Common myeloid progenitor, CD34-positive (primary cell): ENCODE data around the gene STAT6.
A peak's percentile ranks its signal among the peaks of the same experiment; 100 is the strongest.
"Not testable (repeated sequence)": the region's sequence is repeated elsewhere in the genome, so short reads cannot be mapped to it uniquely, and the experiment has no call there.

ENCODE experiments used
- CTCF ChIA-PET: fragments of 350-600 bp; sonication (Branson Sonifier 250); formaldehyde crosslinking; loops from one replicate; lab custom pipeline; 2021; ENCODE audit warnings: antibody characterized with exemption; lab: Charles Lee
- POLR2A ChIA-PET: fragments of 350-600 bp; sonication (Branson Sonifier 250); formaldehyde crosslinking; loops from one replicate; lab custom pipeline; 2021; ENCODE audit warnings: antibody characterized with exemption; lab: Charles Lee
- DNase-seq, 3 donors: peaks; one replicate each; pipeline versions ENCODE4 v3.0.0 to v3.0.0-alpha.2; 2013
- H3K27ac ChIP-seq, 2 experiments: 1 replicate in 1 of 2; 2 replicates in 1 of 2; pipeline ENCODE4 v1.7.0; 2013; ENCODE audit warnings: inconsistent platforms in 2 of 2, low read length in 2 of 2, mild to moderate bottlenecking in 2 of 2, low read depth in 1 of 2, moderate library complexity in 1 of 2; ENCODE audit not compliant: severe bottlenecking in 2 of 2, insufficient read depth in 1 of 2, poor library complexity in 1 of 2
- H3K27me3 ChIP-seq, 5 experiments: replicated peaks in 2 of 5; 1 replicate in 3 of 5; 2 replicates in 2 of 5; pipeline versions ENCODE4 v1.6.1 to v1.7.0; 2013; ENCODE audit warnings: low read length in 4 of 5, mild to moderate bottlenecking in 2 of 5, moderate library complexity in 2 of 5, inconsistent platforms in 1 of 5; ENCODE audit not compliant: insufficient read depth in 5 of 5, control insufficient read depth in 4 of 5
- H3K36me3 ChIP-seq, 4 experiments: 1 replicate in 2 of 4; 2 replicates in 2 of 4; pipeline versions ENCODE4 v1.6.1 to v1.7.0; 2013; ENCODE audit warnings: low read length in 3 of 4, control low read depth in 1 of 4, mild to moderate bottlenecking in 1 of 4; ENCODE audit not compliant: control insufficient read depth in 4 of 4, insufficient read depth in 4 of 4
- H3K4me1 ChIP-seq, 4 experiments: 1 replicate in 3 of 4; 2 replicates in 1 of 4; pipeline versions ENCODE4 v1.6.1 to v1.7.1; 2013; ENCODE audit warnings: low read length in 3 of 4, mild to moderate bottlenecking in 3 of 4, control low read depth in 1 of 4, inconsistent platforms in 1 of 4, moderate library complexity in 1 of 4; ENCODE audit not compliant: control insufficient read depth in 4 of 4, insufficient read depth in 4 of 4; ENCODE audit errors: control extremely low read depth in 1 of 4
- H3K4me3 ChIP-seq, 7 experiments: 1 replicate in 4 of 7; 2 replicates in 3 of 7; pipeline versions ENCODE4 v1.5.1 to v1.7.0; 2013; ENCODE audit warnings: mild to moderate bottlenecking in 7 of 7, low read length in 6 of 7, moderate library complexity in 6 of 7, inconsistent platforms in 2 of 7, low read depth in 2 of 7, control low read depth in 1 of 7; ENCODE audit not compliant: insufficient read depth in 4 of 7, control insufficient read depth in 1 of 7; ENCODE audit errors: extremely low read depth in 1 of 7
- H3K9me3 ChIP-seq, 5 experiments: 1 replicate in 4 of 5; 2 replicates in 1 of 5; pipeline versions ENCODE4 v1.6.1 to v1.7.1; 2013; ENCODE audit warnings: low read length in 4 of 5, mild to moderate bottlenecking in 2 of 5, inconsistent platforms in 1 of 5, low read depth in 1 of 5, moderate library complexity in 1 of 5; ENCODE audit not compliant: control insufficient read depth in 4 of 5, insufficient read depth in 2 of 5; ENCODE audit errors: control extremely low read depth in 1 of 5
- WGBS: methylation state at CpG from one replicate; pipeline ENCODE4 v1.1.5; 2013; ENCODE audit not compliant: insufficient coverage; 5-methylcytosine and 5-hydroxymethylcytosine counted together

STAT6 gene

DNA sequence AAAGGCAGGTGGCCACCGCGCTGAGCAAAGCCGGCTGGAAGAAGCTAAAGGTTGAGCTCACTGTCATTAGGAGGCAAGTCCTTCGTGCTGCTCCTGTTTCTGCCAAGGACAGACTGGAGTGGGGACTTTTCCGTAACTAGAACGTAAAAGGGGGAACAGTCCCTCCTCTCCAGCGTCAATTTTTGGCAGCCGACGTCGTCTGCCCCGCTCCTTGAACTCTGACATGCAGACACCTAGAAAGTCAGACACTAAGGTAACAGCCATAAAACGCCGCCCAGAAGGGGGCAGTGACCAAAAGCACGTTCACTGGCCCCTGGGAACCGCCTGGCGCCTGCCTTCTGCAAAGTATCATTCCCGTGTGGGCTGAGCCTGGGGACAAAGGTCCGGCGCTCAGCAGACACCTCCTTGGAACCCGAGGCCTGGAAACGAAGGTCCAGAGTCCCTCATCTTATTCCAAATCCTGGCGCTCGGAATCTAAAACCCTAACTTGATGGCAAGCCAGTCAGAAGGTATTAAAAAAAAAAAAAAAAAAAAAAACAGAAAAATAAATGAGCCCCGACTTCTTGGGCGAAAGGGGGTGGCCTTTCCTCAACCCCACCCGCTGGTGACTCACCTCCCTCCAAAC is 16.1 kb upstream of the STAT6 start:
- 4% methylated on average over 24 of the region's 26 CpGs for WGBS
- peak overlapping the region in 4 of 7 experiments; percentile 21 to 83 (median 72) for H3K4me3 ChIP-seq
- no peak overlapping the region for H3K27ac ChIP-seq
- DNase-seq: peak; percentile 42 to 73 (median 64)
- peaks cover 0 to 40% (median 20%) of the 10 kb centered on the region in 5 experiments for H3K27me3 ChIP-seq
- no peaks in the 10 kb centered on the region for H3K9me3 ChIP-seq
- POLR2A ChIA-PET: interaction anchor here (0.7 kb wide), 1 partner anchor 47 kb away, joined by 3 read pairs; no protein-coding TSS in a partner anchor
- H3K4me1 ChIP-seq: peaks cover 0 to 23% (median 18%) of the 10 kb centered on the region in 4 experiments
- CTCF ChIA-PET: interaction anchor here (0.8 to 19.8 kb wide), 11 partner anchors 8 to 60 kb away, joined by 3 to 399 read pairs (median 12); partner anchors contain the start of genes LRP1-AS and STAT6
- no peaks in the 10 kb centered on the region for H3K36me3 ChIP-seq

DNA sequence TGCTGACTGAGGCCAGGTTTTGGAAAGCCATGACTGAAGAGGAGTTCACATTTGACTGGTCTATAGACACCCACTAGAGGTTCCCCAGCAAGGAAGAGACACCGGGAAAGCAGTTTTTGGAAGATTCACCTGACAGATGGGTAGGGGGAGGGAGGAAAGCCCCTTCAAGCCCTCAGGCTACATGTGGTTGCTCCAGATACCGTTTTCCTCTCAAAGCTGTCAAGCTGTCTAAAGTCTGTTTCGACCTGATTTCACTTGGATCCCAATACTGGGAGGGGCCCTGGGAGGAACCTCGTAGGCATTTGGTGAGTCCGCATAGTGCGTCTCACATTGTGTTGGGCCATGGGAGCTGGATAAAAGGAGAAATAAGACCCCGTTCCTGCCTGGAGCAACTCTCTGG is 15.4 kb upstream of the STAT6 start:
- Histone ChIP-seq H3K4me1 (peaks cover 0 to 23% (median 18%) of the 10 kb centered on the region in 4 experiments), H3K27me3 (peaks cover 0 to 40% (median 15%) of the 10 kb centered on the region in 5 experiments), H3K36me3 (no peaks in the 10 kb centered on the region), H3K27ac (no peak overlapping the region), H3K4me3 (no peak overlapping the region), H3K9me3 (no peaks in the 10 kb centered on the region)
- ChIA-PET POLR2A (interaction anchor here (0.7 kb wide), 1 partner anchor 48 kb away, joined by 3 read pairs; no protein-coding TSS in a partner anchor), CTCF (interaction anchor here (1.0 to 19.8 kb wide), 10 partner anchors 8 to 61 kb away, joined by 3 to 399 read pairs (median 16); partner anchors contain the start of genes LRP1-AS and STAT6)
- peak in 1 of 3 donors; percentile 29 for DNase-seq
- 56% methylated on average over 7 of the region's 7 CpGs for WGBS

- H3K9me3 ChIP-seq: no peaks in the 10 kb centered on the region
- H3K36me3 ChIP-seq: no peaks in the 10 kb centered on the region
- POLR2A ChIA-PET: no interaction called here
- CTCF ChIA-PET: interaction anchor here (0.6 to 19.8 kb wide), 11 partner anchors 11 to 139 kb away, joined by 3 to 399 read pairs (median 19); partner anchors contain the start of genes LRP1-AS and STAT6
- peaks cover 0 to 40% (median 15%) of the 10 kb centered on the region in 5 experiments for H3K27me3 ChIP-seq
- H3K4me1 ChIP-seq: peaks cover 0 to 23% (median 18%) of the 10 kb centered on the region in 4 experiments
- no peak overlapping the region for H3K4me3 ChIP-seq
- no peak for DNase-seq
- WGBS: 96% methylated on average over 6 of the region's 11 CpGs
- H3K27ac ChIP-seq: no peak overlapping the region
These were observed 14.9 kb upstream of the STAT6 start for GRCh38 chr12:57126061-57126460.

- WGBS: 12% methylated on average over 6 of the region's 10 CpGs
- ChIA-PET CTCF (interaction anchor here (0.6 to 19.8 kb wide), 29 partner anchors 9 to 365 kb away, joined by 3 to 399 read pairs (median 5); partner anchors contain the start of genes NEMP1, SHMT2, STAT6 and TAC3), POLR2A (interaction anchor here (1.0 kb wide), 1 partner anchor 50 kb away, joined by 3 read pairs; no protein-coding TSS in a partner anchor)
These were observed 13.2 kb upstream of the STAT6 start for GRCh38 chr12:57124261-57124877.

GRCh38 chr12:57123813-57124212 is 12.7 kb upstream of the STAT6 start:
- peaks cover 0 to 29% (median 11%) of the 10 kb centered on the region in 5 experiments for H3K27me3 ChIP-seq
- no peaks in the 10 kb centered on the region for H3K36me3 ChIP-seq
- no CpG with 5 or more reads among the region's 2 CpGs for WGBS
- CTCF ChIA-PET: interaction anchor here (0.6 to 19.8 kb wide), 29 partner anchors 8 to 365 kb away, joined by 3 to 399 read pairs (median 5); partner anchors contain the start of genes NEMP1, SHMT2, STAT6 and TAC3
- H3K27ac ChIP-seq: no peak overlapping the region
- H3K9me3 ChIP-seq: no peaks in the 10 kb centered on the region
- DNase-seq: no peak
- POLR2A ChIA-PET: interaction anchor here (1.0 kb wide), 1 partner anchor 50 kb away, joined by 3 read pairs; no protein-coding TSS in a partner anchor
- peaks cover 0 to 20% (median 15%) of the 10 kb centered on the region in 4 experiments for H3K4me1 ChIP-seq
- no peak overlapping the region for H3K4me3 ChIP-seq

More at GRCh38 chr12:57124261-57124877, 13.2 kb upstream of the STAT6 start:
- Histone ChIP-seq H3K9me3 (no peaks in the 10 kb centered on the region), H3K27me3 (peaks cover 0 to 35% (median 11%) of the 10 kb centered on the region in 5 experiments), H3K4me1 (peaks cover 0 to 21% (median 18%) of the 10 kb centered on the region in 4 experiments), H3K27ac (no peak overlapping the region), H3K36me3 (no peaks in the 10 kb centered on the region), H3K4me3 (no peak overlapping the region)
- peak; percentile 72 to 87 (median 82) for DNase-seq

DNA sequence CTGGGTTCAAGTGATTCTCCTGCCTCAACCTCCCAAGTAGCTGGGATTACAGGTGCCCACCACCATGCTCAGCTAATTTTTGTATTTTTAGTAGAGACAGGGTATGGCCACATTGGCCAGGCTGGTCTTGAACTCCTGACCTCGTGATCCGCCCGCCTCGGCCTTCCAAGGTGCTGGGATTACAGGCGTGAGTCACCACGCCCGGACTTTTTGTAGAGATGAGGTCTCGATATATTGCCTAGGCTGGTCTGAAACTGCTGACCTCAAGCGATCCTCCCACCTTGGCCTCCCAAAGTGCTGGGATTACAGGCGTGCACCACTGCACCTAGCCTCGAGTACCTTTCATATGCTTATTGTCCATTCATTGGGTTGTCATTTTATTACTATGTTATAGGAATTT is 9.6 kb upstream of the STAT6 start:
- POLR2A ChIA-PET: not testable (repeated sequence)

More for the DNA sequence above, 9.6 kb upstream of the STAT6 start:
- H3K36me3 ChIP-seq, H3K27ac ChIP-seq, H3K27me3 ChIP-seq, DNase-seq, H3K4me3 ChIP-seq, H3K9me3 ChIP-seq, H3K4me1 ChIP-seq: not testable (repeated sequence)
- CTCF ChIA-PET: interaction anchor here (1.0 to 19.8 kb wide), 6 partner anchors 11 to 66 kb away, joined by 3 to 399 read pairs (median 32); partner anchors contain the start of gene STAT6
- WGBS: 96% methylated on average over 9 of the region's 11 CpGs
